ENCODE results near the gene FRMD4A.

Gene FRMD4A

GRCh38 chr10:13740461-13740860, 590.3 kb downstream of the FRMD4A start:
- H3K27ac ChIP-seq: no peak overlapping the region
- no peak for TF ChIP-seq CTCF (conservative IDR thresholded peaks at IDR 0.05)

GRCh38 chr10:13739183-13739582, 591.5 kb downstream of the FRMD4A start:
- TF ChIP-seq CTCF (conservative IDR thresholded peaks at IDR 0.05): no peak
- H3K27ac ChIP-seq: no peak overlapping the region

GRCh38 chr10:13736506-13736905, 594.2 kb downstream of the FRMD4A start:
- no peak overlapping the region for H3K27ac ChIP-seq
- no peak for TF ChIP-seq CTCF (conservative IDR thresholded peaks at IDR 0.05)

GRCh38 chr10:13734151-13734550, 596.6 kb downstream of the FRMD4A start:
- no peak for TF ChIP-seq CTCF (conservative IDR thresholded peaks at IDR 0.05)

DNA sequence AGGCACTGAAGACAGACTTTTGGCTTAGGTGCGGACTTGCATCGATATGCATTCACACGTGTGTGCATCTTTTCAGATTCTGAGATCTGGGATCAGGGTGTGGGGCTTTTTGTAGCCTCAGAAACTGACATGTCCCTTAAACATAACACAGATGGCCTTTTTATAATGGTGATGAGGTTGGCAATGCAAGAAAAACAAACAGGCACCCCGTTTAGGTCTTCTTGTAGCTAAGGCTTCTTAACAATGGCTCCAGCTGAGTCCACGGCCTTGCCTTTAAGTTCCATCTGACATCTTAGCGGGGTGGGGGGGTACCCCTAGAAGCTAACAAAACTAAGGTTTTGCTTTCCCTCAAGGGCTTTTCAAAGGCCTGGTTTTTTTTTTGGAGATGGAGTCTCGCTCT, 597.7 kb downstream of the FRMD4A start:
- TF ChIP-seq CTCF (conservative IDR thresholded peaks at IDR 0.05): no peak

More at GRCh38 chr10:13734151-13734550, 596.6 kb downstream of the FRMD4A start:
- no peak overlapping the region for H3K27ac ChIP-seq

GRCh38 chr10:13732465-13732881, 598.3 kb downstream of the FRMD4A start:
- no peak overlapping the region for H3K27ac ChIP-seq
- no peak for TF ChIP-seq CTCF (conservative IDR thresholded peaks at IDR 0.05)

More for the DNA sequence above, 597.7 kb downstream of the FRMD4A start:
- no peak overlapping the region for H3K27ac ChIP-seq

GRCh38 chr10:13731799-13732198, 598.9 kb downstream of the FRMD4A start:
- no peak for TF ChIP-seq CTCF (conservative IDR thresholded peaks at IDR 0.05)
- no peak overlapping the region for H3K27ac ChIP-seq

- TF ChIP-seq CTCF (conservative IDR thresholded peaks at IDR 0.05): no peak
- no peak overlapping the region for H3K27ac ChIP-seq
Measured at GRCh38 chr10:13730956-13731355, 599.8 kb downstream of the FRMD4A start.

Measured in VCaP (cell line).